PC-3 (cell line): Measurements from ENCODE around the gene LMTK2. TPM values are rescaled to one million over a fixed set of nuclear protein-coding genes. Genes with fewer than 3 reads are reported as not detected.

ENCODE experiments used
- ATAC-seq: fragments of 200-7000 bp; cut with Tn5 transposase; 2 replicates; pipeline ENCODE4 v1.9.1; 2020; ENCODE audit warnings: mild to moderate bottlenecking, moderate library complexity
- BruUV-seq: library from RNA; stranded (reverse); fragments of 400-500 nt; replicated peaks from 2 replicates; lab custom pipeline; 2021; lab: Mats Ljungman, UMichigan
- CTCF ChIA-PET: fragments of 300-600 bp; sonication (Branson Sonifier 250); formaldehyde crosslinking; loops from one replicate; lab custom pipeline; 2022; ENCODE audit warnings: antibody characterized with exemption; lab: Charles Lee
- POLR2A ChIA-PET: fragments of 300-600 bp; sonication (Branson Sonifier 250); formaldehyde crosslinking; loops from one replicate; lab custom pipeline; 2022; ENCODE audit warnings: antibody characterized with exemption; ENCODE audit not compliant: unreplicated experiment; lab: Charles Lee
- DNase-seq: peaks from one replicate; pipeline ENCODE4 v3.0.0-alpha.2; 2015
- H2AFZ ChIP-seq: fragments of 300-600 bp; sonication (generic); 2 replicates; pipeline ENCODE4 v1.6.0; 2016; ENCODE audit warnings: antibody characterized with exemption, low read length
- H3F3A ChIP-seq: fragments of 300-600 bp; sonication (generic); one replicate; pipeline ENCODE4 v1.6.0; 2017; ENCODE audit warnings: antibody characterized with exemption, low read length, control low read depth, mild to moderate bottlenecking; ENCODE audit not compliant: unreplicated experiment
- H3K27ac ChIP-seq: fragments of 300-600 bp; sonication (generic); 2 replicates; pipeline ENCODE4 v1.5.1; 2016; ENCODE audit warnings: mild to moderate bottlenecking, low read length
- H3K27me3 ChIP-seq: fragments of 300-600 bp; sonication (generic); 2 replicates; pipeline ENCODE4 v1.6.1; 2016; ENCODE audit warnings: low read length, mixed read lengths
- H3K36me3 ChIP-seq: fragments of 300-600 bp; sonication (generic); 2 replicates; pipeline ENCODE4 v1.6.1; 2016; ENCODE audit warnings: low read depth, mixed run types, low read length, mixed read lengths
- H3K4me1 ChIP-seq: fragments of 300-600 bp; sonication (generic); 2 replicates; pipeline ENCODE4 v1.5.1; 2016; ENCODE audit warnings: low read length; ENCODE audit not compliant: insufficient read depth
- H3K4me2 ChIP-seq: fragments of 300-600 bp; sonication (generic); 2 replicates; pipeline ENCODE4 v1.6.0; 2016; ENCODE audit warnings: low read length
- H3K4me3 ChIP-seq: fragments of 300-600 bp; sonication (generic); 2 replicates; pipeline ENCODE4 v1.5.1; 2016; ENCODE audit warnings: mild to moderate bottlenecking, low read length, mixed read lengths
- H3K79me2 ChIP-seq: fragments of 300-600 bp; sonication (generic); 2 replicates; pipeline ENCODE4 v1.6.1; 2017; ENCODE audit warnings: low read length, mixed read lengths
- H3K9ac ChIP-seq: fragments of 300-600 bp; sonication (generic); 2 replicates; pipeline ENCODE4 v1.6.0; 2016; ENCODE audit warnings: mild to moderate bottlenecking, low read length
- H3K9me2 ChIP-seq: fragments of 300-600 bp; sonication (generic); replicated peaks from 2 replicates; pipeline ENCODE4 v1.6.1; 2016; ENCODE audit warnings: mixed run types, low read length, mixed read lengths
- H3K9me3 ChIP-seq: fragments of 300-600 bp; sonication (generic); 2 replicates; pipeline ENCODE4 v1.6.1; 2016; ENCODE audit warnings: low read length, mixed read lengths
- H4K20me1 ChIP-seq: fragments of 300-600 bp; sonication (generic); 2 replicates; pipeline ENCODE4 v1.6.1; 2016; ENCODE audit warnings: low read length, mixed read lengths
- EZH2 ChIP-seq: fragments of 300-600 bp; sonication (generic); IDR thresholded peaks from one replicate; pipeline ENCODE4 v1.6.1; 2017; ENCODE audit warnings: antibody characterized with exemption, mild to moderate bottlenecking, low read length; ENCODE audit not compliant: unreplicated experiment
- EZH2phosphoT487 ChIP-seq: fragments of 300-600 bp; sonication (generic); IDR thresholded peaks from 2 replicates; pipeline ENCODE4 v1.6.1; 2018; ENCODE audit warnings: mild to moderate bottlenecking, antibody characterized with exemption, low read length, borderline replicate concordance
- intact Hi-C: fragments of 100-400 bp; cut with micrococcal nuclease; formaldehyde crosslinking; loops from 2 replicates; pipeline ENCODE4 v1.9.0; 2023
- total RNA-seq: library from RNA; depleted of rRNA; stranded (reverse); fragments of >200 nt; gene quantifications from 2 replicates; pipeline ENCODE4 v1.2.3, GENCODE V29; 2014
- TF ChIP-seq, protein P1 (sequence below): fragments of 300-600 bp; sonication (generic); conservative IDR thresholded peaks from 2 replicates; pipeline ENCODE4 v1.5.1; 2017; ENCODE audit warnings: antibody characterized with exemption, low read depth, mild to moderate bottlenecking, low read length

The LMTK2 gene
- total RNA-seq, 1 experiment from 2014 or later: 9.0 TPM

DNA sequence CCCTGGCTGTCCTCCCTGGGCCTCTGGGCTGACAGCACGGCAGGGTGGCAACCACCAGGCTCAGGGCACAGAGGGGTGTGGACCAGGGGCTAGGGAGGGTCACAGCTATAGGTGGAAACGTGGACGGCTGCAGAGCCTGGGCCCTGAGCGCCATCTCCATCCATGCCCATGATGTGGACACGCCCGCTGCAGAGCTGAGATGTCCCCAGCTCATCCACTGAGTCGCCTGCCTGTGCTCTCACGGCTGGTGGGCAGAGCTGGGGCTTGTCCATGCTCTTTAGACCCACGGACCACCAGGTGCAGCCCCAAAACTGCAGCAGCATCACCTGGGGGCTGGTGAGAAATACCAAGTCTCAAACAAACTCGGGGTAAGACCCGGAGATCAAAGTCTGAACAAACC, 129.2 kb downstream of the LMTK2 start:
- Histone ChIP-seq H3K9ac (no peak overlapping the region), H3K4me1 (no peaks in the 10 kb centered on the region), H3K4me2 (no peak overlapping the region), H3K27ac (no peak overlapping the region), H2AFZ (no peak overlapping the region), H3K36me3 (no peaks in the 10 kb centered on the region), H3K9me3 (no peaks in the 10 kb centered on the region), H3K4me3 (no peak overlapping the region), H3K27me3 (no peaks in the 10 kb centered on the region), H4K20me1 (no peaks in the 10 kb centered on the region), H3K79me2 (no peaks in the 10 kb centered on the region), H3F3A (no peaks in the 10 kb centered on the region), H3K9me2 (no peaks in the 10 kb centered on the region)
- ATAC-seq (no peak), DNase-seq (no peak)
- CTCF ChIA-PET: no interaction called here
- POLR2A ChIA-PET: no interaction called here
- no TSS peak for BruUV-seq
- intact Hi-C loops: no loop called here
- no peak for TF ChIP-seq EZH2
- TF ChIP-seq, protein P1, sequence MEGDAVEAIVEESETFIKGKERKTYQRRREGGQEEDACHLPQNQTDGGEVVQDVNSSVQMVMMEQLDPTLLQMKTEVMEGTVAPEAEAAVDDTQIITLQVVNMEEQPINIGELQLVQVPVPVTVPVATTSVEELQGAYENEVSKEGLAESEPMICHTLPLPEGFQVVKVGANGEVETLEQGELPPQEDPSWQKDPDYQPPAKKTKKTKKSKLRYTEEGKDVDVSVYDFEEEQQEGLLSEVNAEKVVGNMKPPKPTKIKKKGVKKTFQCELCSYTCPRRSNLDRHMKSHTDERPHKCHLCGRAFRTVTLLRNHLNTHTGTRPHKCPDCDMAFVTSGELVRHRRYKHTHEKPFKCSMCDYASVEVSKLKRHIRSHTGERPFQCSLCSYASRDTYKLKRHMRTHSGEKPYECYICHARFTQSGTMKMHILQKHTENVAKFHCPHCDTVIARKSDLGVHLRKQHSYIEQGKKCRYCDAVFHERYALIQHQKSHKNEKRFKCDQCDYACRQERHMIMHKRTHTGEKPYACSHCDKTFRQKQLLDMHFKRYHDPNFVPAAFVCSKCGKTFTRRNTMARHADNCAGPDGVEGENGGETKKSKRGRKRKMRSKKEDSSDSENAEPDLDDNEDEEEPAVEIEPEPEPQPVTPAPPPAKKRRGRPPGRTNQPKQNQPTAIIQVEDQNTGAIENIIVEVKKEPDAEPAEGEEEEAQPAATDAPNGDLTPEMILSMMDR: no peak
- no peak for TF ChIP-seq EZH2phosphoT487

DNA sequence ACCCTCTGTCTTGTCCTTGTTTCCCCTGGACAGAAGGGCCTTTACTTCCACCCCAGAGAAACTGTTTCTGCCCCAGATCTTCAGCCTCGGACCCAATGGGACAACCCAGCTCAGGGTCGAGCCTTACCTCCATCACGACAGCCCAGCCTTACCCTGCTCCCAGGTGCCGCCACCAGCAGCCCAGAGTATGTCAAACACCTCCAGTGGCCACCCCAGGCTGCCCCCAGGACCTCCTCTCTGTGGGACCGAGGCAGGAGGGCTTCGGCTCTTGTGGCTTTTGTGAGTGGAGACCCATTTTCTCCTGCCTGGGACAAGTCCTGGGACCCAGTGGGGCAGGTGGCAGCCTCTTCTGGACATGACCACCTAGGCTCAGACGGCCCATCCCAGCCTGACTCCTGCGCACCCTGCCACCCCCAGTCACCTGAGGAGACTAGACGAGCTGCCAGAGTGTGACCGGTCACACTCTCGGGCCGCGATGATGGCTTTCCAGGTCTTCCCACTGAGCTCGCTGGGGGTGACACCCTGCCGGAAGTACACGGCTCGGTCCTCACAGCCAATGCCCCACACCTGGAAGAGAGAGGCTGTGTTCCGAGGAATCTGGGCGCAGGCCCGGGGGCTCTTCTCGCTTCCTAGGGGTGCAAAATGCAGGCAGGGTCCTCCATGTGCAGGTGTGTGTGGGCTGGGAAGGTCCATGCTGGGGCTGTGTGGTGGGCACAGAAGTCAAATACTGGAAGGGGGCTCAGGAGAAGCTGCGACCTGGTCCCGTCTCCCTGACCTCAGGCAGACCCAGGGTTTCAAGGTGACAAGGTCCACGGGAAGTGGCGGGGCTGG, 129.9 kb downstream of the LMTK2 start:
- intact Hi-C loops: no loop called here
- Histone ChIP-seq H3K27me3 (no peaks in the 10 kb centered on the region), H3K9me2 (no peaks in the 10 kb centered on the region), H3K4me3 (no peak overlapping the region), H3K4me2 (no peak overlapping the region), H3K36me3 (no peaks in the 10 kb centered on the region), H3K9ac (no peak overlapping the region), H3K79me2 (no peaks in the 10 kb centered on the region), H3F3A (no peaks in the 10 kb centered on the region), H3K4me1 (no peaks in the 10 kb centered on the region), H4K20me1 (no peaks in the 10 kb centered on the region), H3K27ac (no peak overlapping the region), H3K9me3 (no peaks in the 10 kb centered on the region), H2AFZ (no peak overlapping the region)
- ATAC-seq (no peak), DNase-seq (no peak)
- CTCF ChIA-PET: no interaction called here
- TF ChIP-seq EZH2 (no peak), EZH2phosphoT487 (no peak)
- TF ChIP-seq, protein P1: no peak
- POLR2A ChIA-PET: interaction anchor here (0.6 kb wide), 1 partner anchor 49 kb away, joined by 5 read pairs; no protein-coding TSS in a partner anchor
- no TSS peak for BruUV-seq

DNA sequence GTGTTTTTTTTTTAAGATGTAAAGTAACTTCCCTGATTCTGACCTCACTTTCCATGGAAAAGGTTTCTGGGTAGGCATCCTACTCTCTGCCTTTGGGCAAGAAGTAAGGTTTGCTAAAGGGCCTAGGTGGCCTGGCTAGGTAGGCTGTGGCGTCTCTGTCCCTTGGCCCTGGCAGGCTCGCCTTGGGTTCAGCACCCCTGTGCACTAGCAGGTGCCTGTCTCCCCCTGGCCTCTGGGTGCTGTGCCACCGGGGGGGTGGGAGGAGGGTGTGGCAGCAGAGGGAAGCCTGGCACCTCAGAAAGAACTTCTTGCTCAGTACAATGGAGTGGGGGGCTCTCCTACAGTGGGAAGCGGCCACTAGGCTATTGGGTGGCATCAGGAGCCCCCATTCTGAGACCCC, 131.4 kb downstream of the LMTK2 start:
- intact Hi-C loops: no loop called here
- Histone ChIP-seq H3K36me3 (no peaks in the 10 kb centered on the region), H3K79me2 (no peaks in the 10 kb centered on the region), H3K9me2 (no peaks in the 10 kb centered on the region), H3F3A (no peaks in the 10 kb centered on the region), H3K9ac (no peak overlapping the region), H4K20me1 (no peaks in the 10 kb centered on the region), H3K27ac (no peak overlapping the region), H3K4me3 (no peak overlapping the region), H3K4me1 (no peaks in the 10 kb centered on the region), H3K27me3 (no peaks in the 10 kb centered on the region), H2AFZ (no peak overlapping the region), H3K9me3 (no peaks in the 10 kb centered on the region), H3K4me2 (no peak overlapping the region)
- TF ChIP-seq, protein P1: no peak
- TF ChIP-seq EZH2phosphoT487 (no peak), EZH2 (no peak)
- ATAC-seq (no peak), DNase-seq (no peak)
- no TSS peak for BruUV-seq
- POLR2A ChIA-PET: no interaction called here
- CTCF ChIA-PET: no interaction called here
